ENCODE measurements around the gene MS4A13. TPM values are rescaled to one million over a fixed set of nuclear protein-coding genes. Genes with fewer than 3 reads are reported as not detected.
"Not testable (repeated sequence)": the region's sequence is repeated elsewhere in the genome, so short reads cannot be mapped to it uniquely, and the experiment has no call there.

MS4A13 gene
- total RNA-seq, 2 experiments from 2014 or later, result not detected

- H3K9me2 ChIP-seq (ENCODE audit: insufficient read depth, low read length), result no peaks in the 10 kb centered on the region
- H3K9me3 ChIP-seq (ENCODE audit: low read length), result no peaks in the 10 kb centered on the region
- TF ChIP-seq CTCF (conservative IDR thresholded peaks at IDR 0.05; ENCODE audit: low read length) (no peak), EZH2phosphoT487 (IDR thresholded peaks at IDR 0.05; ENCODE audit: borderline replicate concordance, low read depth, low read length) (no peak)
- ChIA-PET CTCF (ENCODE audit: unreplicated experiment) (no interaction called here), POLR2A (interaction anchor here (0.6 to 2.3 kb wide), 7 partner anchors 10 to 68 kb away, joined by 3 to 7 read pairs (median 5); no protein-coding TSS in a partner anchor)
- H3K4me3 ChIP-seq (ENCODE audit: low read depth, low read length, poor library complexity, severe bottlenecking), result no peak overlapping the region
- peaks cover 17% of the 10 kb centered on the region for H3K4me1 ChIP-seq (ENCODE audit: insufficient read depth, low read length, poor library complexity, severe bottlenecking)
- peak overlapping the region; percentile 33 for H3K27ac ChIP-seq (ENCODE audit: low read depth, low read length, poor library complexity, severe bottlenecking)
- BruUV-seq (replicated peaks), result no TSS peak
- intact Hi-C loops (cut with micrococcal nuclease; ENCODE audit: unreplicated experiment), result no loop called here
- H3K79me2 ChIP-seq (ENCODE audit: insufficient read depth, low read depth, low read length), result no peaks in the 10 kb centered on the region
- H4K20me1 ChIP-seq (ENCODE audit: insufficient read depth, low read length), result no peaks in the 10 kb centered on the region
- peak overlapping the region; percentile 47 for H3K4me2 ChIP-seq (ENCODE audit: low read length)
- peak overlapping the region; percentile 60 for H2AFZ ChIP-seq (ENCODE audit: low read length)
- DNase-seq (ENCODE audit: low spot score), result peak; percentile 88
- no peaks in the 10 kb centered on the region for H3K36me3 ChIP-seq (ENCODE audit: insufficient read depth, low read length)
These were observed 13.7 kb downstream of the MS4A13 start for GRCh38 chr11:60528934-60529333.

GRCh38 chr11:60530454-60531100 lies 15.4 kb downstream of the MS4A13 start:
- BruUV-seq (replicated peaks), result no TSS peak
- Histone ChIP-seq H3K4me3 (ENCODE audit: low read depth, low read length, poor library complexity, severe bottlenecking) (no peak overlapping the region), H3K4me2 (ENCODE audit: low read length) (no peak overlapping the region), H3K4me1 (ENCODE audit: insufficient read depth, low read length, poor library complexity, severe bottlenecking) (peaks cover 17% of the 10 kb centered on the region), H3K36me3 (ENCODE audit: insufficient read depth, low read length) (no peaks in the 10 kb centered on the region), H3K79me2 (ENCODE audit: insufficient read depth, low read depth, low read length) (no peaks in the 10 kb centered on the region), H3K9me2 (ENCODE audit: insufficient read depth, low read length) (no peaks in the 10 kb centered on the region), H3K9me3 (ENCODE audit: low read length) (no peaks in the 10 kb centered on the region), H4K20me1 (ENCODE audit: insufficient read depth, low read length) (no peaks in the 10 kb centered on the region), H3K27ac (ENCODE audit: low read depth, low read length, poor library complexity, severe bottlenecking) (no peak overlapping the region), H2AFZ (ENCODE audit: low read length) (no peak overlapping the region)
- no peak for DNase-seq (ENCODE audit: low spot score)
- POLR2A ChIA-PET, result no interaction called here
- intact Hi-C loops (cut with micrococcal nuclease; ENCODE audit: unreplicated experiment), result no loop called here
- CTCF ChIA-PET (ENCODE audit: unreplicated experiment), result no interaction called here
- TF ChIP-seq EZH2phosphoT487 (IDR thresholded peaks at IDR 0.05; ENCODE audit: borderline replicate concordance, low read depth, low read length), result no peak
- no peak for TF ChIP-seq CTCF (conservative IDR thresholded peaks at IDR 0.05; ENCODE audit: low read length)

- H3K36me3 ChIP-seq (ENCODE audit: insufficient read depth, low read length); DNase-seq (ENCODE audit: low spot score); BruUV-seq (replicated peaks); H3K9me2 ChIP-seq (ENCODE audit: insufficient read depth, low read length); H3K4me3 ChIP-seq (ENCODE audit: low read depth, low read length, poor library complexity, severe bottlenecking); H3K4me2 ChIP-seq (ENCODE audit: low read length); H4K20me1 ChIP-seq (ENCODE audit: insufficient read depth, low read length); POLR2A ChIA-PET; H2AFZ ChIP-seq (ENCODE audit: low read length); H3K27ac ChIP-seq (ENCODE audit: low read depth, low read length, poor library complexity, severe bottlenecking); H3K79me2 ChIP-seq (ENCODE audit: insufficient read depth, low read depth, low read length); H3K9me3 ChIP-seq (ENCODE audit: low read length); CTCF ChIA-PET (ENCODE audit: unreplicated experiment); intact Hi-C loops (cut with micrococcal nuclease; ENCODE audit: unreplicated experiment): not testable (repeated sequence)
- H3K4me1 ChIP-seq (ENCODE audit: insufficient read depth, low read length, poor library complexity, severe bottlenecking), result peaks cover 17% of the 10 kb centered on the region
These were observed 17.2 kb downstream of the MS4A13 start for GRCh38 chr11:60532383-60532782.

- H3K4me1 ChIP-seq (ENCODE audit: insufficient read depth, low read length, poor library complexity, severe bottlenecking); H3K4me2 ChIP-seq (ENCODE audit: low read length); H4K20me1 ChIP-seq (ENCODE audit: insufficient read depth, low read length); BruUV-seq (replicated peaks); H2AFZ ChIP-seq (ENCODE audit: low read length); H3K4me3 ChIP-seq (ENCODE audit: low read depth, low read length, poor library complexity, severe bottlenecking); H3K79me2 ChIP-seq (ENCODE audit: insufficient read depth, low read depth, low read length); POLR2A ChIA-PET; H3K27ac ChIP-seq (ENCODE audit: low read depth, low read length, poor library complexity, severe bottlenecking); CTCF ChIA-PET (ENCODE audit: unreplicated experiment); DNase-seq (ENCODE audit: low spot score); H3K36me3 ChIP-seq (ENCODE audit: insufficient read depth, low read length); intact Hi-C loops (cut with micrococcal nuclease; ENCODE audit: unreplicated experiment); H3K9me3 ChIP-seq (ENCODE audit: low read length); H3K9me2 ChIP-seq (ENCODE audit: insufficient read depth, low read length): not testable (repeated sequence)
These were observed 23.4 kb downstream of the MS4A13 start for GRCh38 chr11:60538627-60539026.

Measured in OCI-LY7 (cell line).